Progenitor cell of endocrine pancreas (in vitro differentiated cells): ENCODE data around the gene RPUSD2. TPM values are rescaled to one million over a fixed set of nuclear protein-coding genes. Genes with fewer than 3 reads are reported as not detected.

Experiments
- DNase-seq: peaks from one replicate; pipeline ENCODE4 v3.0.0; 2021; ENCODE audit warnings: low spot score; ENCODE audit not compliant: unreplicated experiment
- H3K27ac Mint-ChIP-seq: 2 replicates; pipeline ENCODE4 v1.8.0; 2021; ENCODE audit warnings: mild to moderate bottlenecking, moderate library complexity, mixed read lengths
- H3K27me3 Mint-ChIP-seq: 2 replicates; pipeline ENCODE4 v1.8.0; 2021; ENCODE audit warnings: mixed read lengths
- H3K36me3 Mint-ChIP-seq: 2 replicates; pipeline ENCODE4 v1.8.0; 2022; ENCODE audit warnings: mixed read lengths; ENCODE audit not compliant: insufficient read depth
- H3K4me1 Mint-ChIP-seq: 2 replicates; pipeline ENCODE4 v1.8.0; 2021; ENCODE audit warnings: low read depth, mixed read lengths
- H3K4me3 Mint-ChIP-seq: 2 replicates; pipeline ENCODE4 v1.8.0; 2021; ENCODE audit warnings: low read depth, mild to moderate bottlenecking, moderate library complexity, mixed read lengths
- H3K9me3 Mint-ChIP-seq: 2 replicates; pipeline ENCODE4 v1.8.0; 2021; ENCODE audit warnings: low read depth, mixed read lengths
- total RNA-seq: library from RNA; stranded (reverse); gene quantifications from 2 replicates; pipeline ENCODE4 v1.2.1, GENCODE V29; 2021
- TF ChIP-seq, protein P1 (sequence below): fragments of 200-600 bp; sonication (generic); IDR thresholded peaks from one replicate; pipeline ENCODE4 v1.5.0; 2021; ENCODE audit warnings: antibody characterized with exemption, mild to moderate bottlenecking; ENCODE audit not compliant: unreplicated experiment

Gene RPUSD2
- total RNA-seq, 1 donor from 2014 or later = 11.5 TPM

GRCh38 chr15:40545457-40545856, 23.6 kb upstream of the RPUSD2 start:
- no peak for DNase-seq
- no peaks in the 10 kb centered on the region for H3K9me3 Mint-ChIP-seq
- H3K27me3 Mint-ChIP-seq = no peaks in the 10 kb centered on the region
- no peak overlapping the region for H3K27ac Mint-ChIP-seq
- H3K36me3 Mint-ChIP-seq = peaks cover 7% of the 10 kb centered on the region
- TF ChIP-seq, protein P1, sequence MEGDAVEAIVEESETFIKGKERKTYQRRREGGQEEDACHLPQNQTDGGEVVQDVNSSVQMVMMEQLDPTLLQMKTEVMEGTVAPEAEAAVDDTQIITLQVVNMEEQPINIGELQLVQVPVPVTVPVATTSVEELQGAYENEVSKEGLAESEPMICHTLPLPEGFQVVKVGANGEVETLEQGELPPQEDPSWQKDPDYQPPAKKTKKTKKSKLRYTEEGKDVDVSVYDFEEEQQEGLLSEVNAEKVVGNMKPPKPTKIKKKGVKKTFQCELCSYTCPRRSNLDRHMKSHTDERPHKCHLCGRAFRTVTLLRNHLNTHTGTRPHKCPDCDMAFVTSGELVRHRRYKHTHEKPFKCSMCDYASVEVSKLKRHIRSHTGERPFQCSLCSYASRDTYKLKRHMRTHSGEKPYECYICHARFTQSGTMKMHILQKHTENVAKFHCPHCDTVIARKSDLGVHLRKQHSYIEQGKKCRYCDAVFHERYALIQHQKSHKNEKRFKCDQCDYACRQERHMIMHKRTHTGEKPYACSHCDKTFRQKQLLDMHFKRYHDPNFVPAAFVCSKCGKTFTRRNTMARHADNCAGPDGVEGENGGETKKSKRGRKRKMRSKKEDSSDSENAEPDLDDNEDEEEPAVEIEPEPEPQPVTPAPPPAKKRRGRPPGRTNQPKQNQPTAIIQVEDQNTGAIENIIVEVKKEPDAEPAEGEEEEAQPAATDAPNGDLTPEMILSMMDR = no peak
- no peaks in the 10 kb centered on the region for H3K4me1 Mint-ChIP-seq
- H3K4me3 Mint-ChIP-seq = no peak overlapping the region

- peaks cover 9% of the 10 kb centered on the region for H3K36me3 Mint-ChIP-seq
- H3K4me3 Mint-ChIP-seq = no peak overlapping the region
- no peaks in the 10 kb centered on the region for H3K9me3 Mint-ChIP-seq
- no peak overlapping the region for H3K27ac Mint-ChIP-seq
- no peaks in the 10 kb centered on the region for H3K4me1 Mint-ChIP-seq
- no peak for DNase-seq
- H3K27me3 Mint-ChIP-seq = no peaks in the 10 kb centered on the region
- TF ChIP-seq, protein P1 = no peak
These were observed 20.5 kb upstream of the RPUSD2 start for GRCh38 chr15:40548610-40549009.

- Mint-ChIP-seq H3K27ac (no peak overlapping the region), H3K27me3 (no peaks in the 10 kb centered on the region), H3K36me3 (peaks cover 9% of the 10 kb centered on the region), H3K4me3 (no peak overlapping the region), H3K4me1 (peaks cover 7% of the 10 kb centered on the region), H3K9me3 (no peaks in the 10 kb centered on the region)
- TF ChIP-seq, protein P1 = no peak
- no peak for DNase-seq
These were observed 19.2 kb upstream of the RPUSD2 start for GRCh38 chr15:40549894-40550293.

GRCh38 chr15:40550341-40551037, 18.6 kb upstream of the RPUSD2 start:
- Mint-ChIP-seq H3K4me3 (no peak overlapping the region), H3K27me3 (no peaks in the 10 kb centered on the region), H3K9me3 (no peaks in the 10 kb centered on the region), H3K27ac (no peak overlapping the region), H3K36me3 (peaks cover 9% of the 10 kb centered on the region), H3K4me1 (peaks cover 7% of the 10 kb centered on the region)
- no peak for DNase-seq
- TF ChIP-seq, protein P1 = no peak

DNA sequence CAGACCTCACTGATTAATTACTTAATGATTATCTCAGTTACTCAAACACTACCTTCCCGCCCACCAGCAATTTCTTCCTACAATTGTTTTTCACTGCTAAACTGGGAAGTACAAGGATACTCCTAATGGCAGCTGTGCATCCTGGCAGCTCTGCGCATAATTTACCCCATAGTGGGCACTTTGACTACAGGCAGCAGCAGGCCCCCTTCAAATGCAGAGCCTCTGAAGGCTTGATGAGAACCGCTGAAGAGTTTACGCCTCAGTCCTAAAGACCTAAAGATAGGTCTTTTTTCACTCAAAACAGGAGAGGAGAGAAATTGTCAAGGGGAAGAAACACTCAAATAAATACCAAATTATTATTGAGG, 15.0 kb upstream of the RPUSD2 start:
- H3K27me3 Mint-ChIP-seq = no peaks in the 10 kb centered on the region
- DNase-seq = no peak
- peak overlapping the region; percentile 87 for H3K27ac Mint-ChIP-seq
- H3K4me3 Mint-ChIP-seq = no peak overlapping the region
- peaks cover 13% of the 10 kb centered on the region for H3K36me3 Mint-ChIP-seq
- H3K9me3 Mint-ChIP-seq = no peaks in the 10 kb centered on the region
- TF ChIP-seq, protein P1 = no peak
- H3K4me1 Mint-ChIP-seq = peaks cover 8% of the 10 kb centered on the region
